ENCODE data around the gene KPTN. TPM values are rescaled to one million over a fixed set of nuclear protein-coding genes. Genes with fewer than 3 reads are reported as not detected.

Gene KPTN
- total RNA-seq, 1 experiment from 2014 or later, result 22.8 TPM

DNA sequence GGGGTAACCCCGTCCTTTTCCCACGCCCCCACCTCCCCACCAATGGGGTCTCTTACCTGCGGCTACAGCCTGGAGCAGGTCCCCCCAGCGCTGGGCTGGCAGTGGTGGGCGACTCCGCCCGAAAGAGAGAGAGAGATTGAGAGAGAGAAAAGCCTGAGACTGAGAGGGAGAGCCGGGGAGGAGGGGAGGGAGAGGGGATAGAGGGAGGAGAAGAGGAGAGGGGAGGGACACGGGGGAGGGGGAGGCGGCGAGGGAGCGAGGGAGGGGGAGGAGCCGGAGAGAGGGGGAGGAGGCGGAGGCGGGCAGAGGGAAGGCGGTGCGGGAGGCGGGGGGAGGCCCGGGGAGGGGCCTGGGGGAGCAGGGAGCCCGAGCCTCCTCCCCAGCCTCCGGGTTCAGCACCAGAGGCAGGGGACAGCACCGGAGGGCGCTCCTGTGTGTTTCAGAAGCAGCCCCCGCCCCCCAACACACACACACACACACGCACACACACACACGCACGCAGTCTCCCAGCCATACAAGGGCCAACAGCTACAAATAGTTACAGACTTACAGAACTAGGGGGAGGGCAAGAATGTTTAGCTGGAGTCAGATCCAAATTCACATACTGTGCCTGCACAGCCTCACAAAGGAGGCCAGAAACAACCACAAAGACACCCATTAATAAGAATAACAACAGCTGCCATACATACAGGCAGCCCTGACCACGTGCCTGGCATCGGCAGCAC, 12.1 kb downstream of the KPTN start, which contains the start of gene SLC8A2:
Gene SLC8A2, minus strand, starts transcription at position 161 of the 725 bp plus-strand sequence. CDS start 5,490 bp downstream, outside the sequence.
- Mint-ChIP-seq H3K27me3 (ENCODE audit: unreplicated experiment) (peaks cover 68% of the 10 kb centered on the region), H3K4me1 (ENCODE audit: low read depth, unreplicated experiment) (peaks cover 9% of the 10 kb centered on the region), H3K4me3 (ENCODE audit: low read depth, unreplicated experiment) (no peak within 1 kb of the TSS), H3K9me3 (ENCODE audit: low read depth, unreplicated experiment) (no peaks in the 10 kb centered on the region), H3K27ac (ENCODE audit: unreplicated experiment) (peak within 1 kb of the TSS; percentile 1), H3K36me3 (ENCODE audit: insufficient read depth, unreplicated experiment) (peaks cover 4% of the 10 kb centered on the region)
- no peak for TF ChIP-seq CTCF (IDR thresholded peaks at IDR 0.05; ENCODE audit: unreplicated experiment)
- DNase-seq, result peak; percentile 72
- no TSS peak for BruUV-seq (replicated peaks)
- intact Hi-C loops (cut with micrococcal nuclease; ENCODE audit: unreplicated experiment), result no loop called here
- CTCF ChIA-PET, result interaction anchor here (0.6 kb wide), 1 partner anchor 19 kb away, joined by 5 read pairs; no protein-coding TSS in a partner anchor

DNA sequence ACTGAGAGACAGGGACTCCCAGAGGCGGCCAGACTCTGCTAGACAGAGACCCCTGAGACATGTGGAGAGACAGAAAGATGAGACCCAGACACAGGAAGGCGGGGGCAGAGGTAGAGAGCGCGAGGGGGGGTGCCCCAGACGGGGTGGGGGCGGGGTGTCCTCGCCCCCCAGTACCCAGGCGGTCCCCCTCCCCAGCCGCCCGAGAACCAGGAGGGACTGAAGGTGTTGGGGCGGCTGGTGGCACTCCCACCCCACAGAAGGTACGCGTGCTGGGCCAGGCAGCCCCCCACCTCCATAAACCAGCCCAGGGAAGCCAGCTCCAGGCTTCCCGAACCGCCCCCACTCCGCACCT, 12.7 kb downstream of the KPTN start:
- intact Hi-C loops (cut with micrococcal nuclease; ENCODE audit: unreplicated experiment), result no loop called here
- TF ChIP-seq CTCF (IDR thresholded peaks at IDR 0.05; ENCODE audit: unreplicated experiment), result no peak
- DNase-seq, result no peak
- peaks cover 4% of the 10 kb centered on the region for H3K36me3 Mint-ChIP-seq (ENCODE audit: insufficient read depth, unreplicated experiment)
- no TSS peak for BruUV-seq (replicated peaks)
- peaks cover 9% of the 10 kb centered on the region for H3K4me1 Mint-ChIP-seq (ENCODE audit: low read depth, unreplicated experiment)
- no peaks in the 10 kb centered on the region for H3K9me3 Mint-ChIP-seq (ENCODE audit: low read depth, unreplicated experiment)
- no peak overlapping the region for H3K4me3 Mint-ChIP-seq (ENCODE audit: low read depth, unreplicated experiment)
- H3K27ac Mint-ChIP-seq (ENCODE audit: unreplicated experiment), result peak overlapping the region; percentile 1
- CTCF ChIA-PET, result no interaction called here
- peaks cover 73% of the 10 kb centered on the region for H3K27me3 Mint-ChIP-seq (ENCODE audit: unreplicated experiment)

- Mint-ChIP-seq H3K4me1 (ENCODE audit: low read depth, unreplicated experiment) (peaks cover 9% of the 10 kb centered on the region), H3K9me3 (ENCODE audit: low read depth, unreplicated experiment) (no peaks in the 10 kb centered on the region), H3K36me3 (ENCODE audit: insufficient read depth, unreplicated experiment) (peaks cover 4% of the 10 kb centered on the region), H3K27me3 (ENCODE audit: unreplicated experiment) (peaks cover 81% of the 10 kb centered on the region), H3K4me3 (ENCODE audit: low read depth, unreplicated experiment) (no peak overlapping the region), H3K27ac (ENCODE audit: unreplicated experiment) (peak overlapping the region; percentile 1)
- no TSS peak for BruUV-seq (replicated peaks)
- CTCF ChIA-PET, result no interaction called here
- intact Hi-C loops (cut with micrococcal nuclease; ENCODE audit: unreplicated experiment), result no loop called here
- no peak for TF ChIP-seq CTCF (IDR thresholded peaks at IDR 0.05; ENCODE audit: unreplicated experiment)
- no peak for DNase-seq
Observed at GRCh38 chr19:47470447-47471195, 13.4 kb downstream of the KPTN start.

DNA sequence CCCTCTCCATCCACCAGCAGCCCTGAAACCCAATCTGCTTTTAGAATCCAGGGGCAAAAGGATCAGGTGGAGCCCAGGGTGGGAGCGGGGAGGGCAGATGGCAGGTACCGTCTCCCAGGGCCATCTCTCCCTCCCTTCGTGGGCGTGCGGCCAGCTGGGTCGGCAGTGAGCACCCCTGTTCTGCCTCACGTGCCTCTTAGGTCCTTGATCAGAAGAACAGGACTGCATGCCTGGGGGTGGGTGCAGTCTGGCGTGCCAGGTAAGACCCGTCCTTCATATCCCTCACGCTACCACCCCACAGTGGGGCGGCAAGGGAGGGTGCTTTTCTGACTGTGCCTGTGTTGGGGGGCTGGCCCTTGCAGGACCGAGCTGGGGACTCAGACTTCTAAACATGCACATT, 14.3 kb downstream of the KPTN start:
- H3K27ac Mint-ChIP-seq (ENCODE audit: unreplicated experiment), result no peak overlapping the region
- CTCF ChIA-PET, result no interaction called here
- no peak for TF ChIP-seq CTCF (IDR thresholded peaks at IDR 0.05; ENCODE audit: unreplicated experiment)
- H3K36me3 Mint-ChIP-seq (ENCODE audit: insufficient read depth, unreplicated experiment), result no peaks in the 10 kb centered on the region
- no TSS peak for BruUV-seq (replicated peaks)
- H3K27me3 Mint-ChIP-seq (ENCODE audit: unreplicated experiment), result peaks cover 84% of the 10 kb centered on the region
- H3K9me3 Mint-ChIP-seq (ENCODE audit: low read depth, unreplicated experiment), result no peaks in the 10 kb centered on the region
- peaks cover 9% of the 10 kb centered on the region for H3K4me1 Mint-ChIP-seq (ENCODE audit: low read depth, unreplicated experiment)
- DNase-seq, result no peak
- H3K4me3 Mint-ChIP-seq (ENCODE audit: low read depth, unreplicated experiment), result no peak overlapping the region
- intact Hi-C loops (cut with micrococcal nuclease; ENCODE audit: unreplicated experiment), result no loop called here

Measured in Calu3 (cell line).